ENCODE measurements around the gene CPNE5. TPM values are rescaled to one million over a fixed set of nuclear protein-coding genes. Genes with fewer than 3 reads are reported as not detected.

The CPNE5 gene
- polyA plus RNA-seq, 2 of the 4 experiments (the other 2 are of a cell fraction), result 0.03 to 0.13 TPM

DNA sequence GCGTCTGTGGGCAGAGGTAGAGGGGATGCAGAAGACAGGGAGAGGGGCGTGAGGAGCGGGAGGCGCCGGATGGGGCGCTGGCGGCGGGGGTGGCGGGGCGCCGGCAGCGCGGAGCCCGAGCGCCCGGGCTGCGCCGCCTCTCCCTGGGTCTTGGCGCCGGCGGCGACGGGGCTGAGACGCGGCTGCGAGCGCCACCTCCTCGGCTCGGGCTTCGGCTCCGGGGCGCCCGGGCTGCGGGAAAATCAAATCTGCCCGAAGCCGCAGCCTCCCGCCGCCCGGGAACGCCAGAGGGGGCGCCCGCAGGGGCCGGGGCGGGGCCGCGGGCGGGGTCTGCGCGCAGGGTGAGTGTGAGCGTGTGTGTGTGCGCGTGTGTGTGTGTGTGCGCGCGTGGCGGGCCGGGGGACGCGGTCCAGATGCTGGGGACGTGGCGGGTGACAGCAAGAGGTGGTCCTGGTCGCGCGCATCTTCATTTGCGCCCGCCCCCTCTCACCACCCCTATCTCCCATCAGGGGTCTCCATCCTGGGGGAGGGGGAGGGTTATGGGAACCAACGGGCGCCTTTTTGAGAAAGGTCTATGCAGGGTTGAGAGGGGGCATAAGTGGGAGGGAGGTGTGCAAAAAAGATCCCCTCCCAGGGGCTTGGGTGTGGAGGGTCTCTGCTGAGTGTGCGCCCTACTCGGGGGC is 646 bp upstream of the CPNE5 start:
- DNase-seq (ENCODE audit: low read depth in 1 of 2, low spot score in 1 of 2), result peak; percentile 15 to 16
- peak overlapping the region; percentile 57 for H3K4me3 ChIP-seq
- H3K27ac ChIP-seq, result peak overlapping the region; percentile 49 to 83; a peak in 4 of 6 replicates
- FAIRE-seq, result no peak
- no peaks in the 10 kb centered on the region for H3K9me3 ChIP-seq
- peak; percentile 34; the same call in 2 of the 3 replicates for TF ChIP-seq CTCF (IDR thresholded peaks at IDR 0.05)
- TF ChIP-seq HDAC2 (IDR thresholded peaks at IDR 0.05), result no peak
- TF ChIP-seq NPAS2 (CRISPR knock-in tag; IDR thresholded peaks at IDR 0.05; ENCODE audit: borderline replicate concordance), result no peak
- no peak for TF ChIP-seq TFCP2L1 (CRISPR knock-in tag; IDR thresholded peaks at IDR 0.05)
- CTCF ChIA-PET, result no interaction called here
- POLR2A ChIA-PET, result no interaction called here
- peak overlapping the region; percentile 97 for H3K4me2 ChIP-seq
- no peaks in the 10 kb centered on the region for H3K4me1 ChIP-seq
- peak; percentile 68 to 75 for ATAC-seq
- WGBS (ENCODE audit: missing lambda C conversion rate), result 22% methylated on average over 17 of the region's 70 CpGs

DNA sequence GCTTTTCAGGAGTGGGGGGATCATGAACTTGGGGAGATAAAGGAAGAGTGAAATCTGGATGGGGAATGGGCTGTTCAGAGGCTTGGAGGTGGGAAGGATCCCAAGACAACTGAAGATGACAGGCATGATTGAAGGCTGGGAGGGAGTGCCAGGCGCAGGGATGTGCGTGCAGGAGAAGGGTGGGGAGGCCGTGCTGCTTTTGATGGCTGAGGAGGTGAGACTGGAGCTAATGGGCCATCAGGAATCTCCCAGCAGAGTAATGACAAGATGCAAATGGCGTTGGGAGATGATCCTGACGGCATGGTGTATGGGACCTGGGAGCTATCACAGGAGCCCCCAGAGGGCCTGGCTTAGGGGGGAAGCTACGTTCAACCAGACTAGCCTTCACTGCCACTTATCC is 1.6 kb downstream of the CPNE5 start:
- ATAC-seq (no peak), FAIRE-seq (no peak), DNase-seq (ENCODE audit: low read depth in 1 of 2, low spot score in 1 of 2) (no peak)
- Histone ChIP-seq H3K4me2 (no peak overlapping the region), H3K27ac (no peak overlapping the region), H3K4me3 (no peak overlapping the region), H3K9me3 (no peaks in the 10 kb centered on the region), H3K4me1 (no peaks in the 10 kb centered on the region)
- ChIA-PET POLR2A (no interaction called here), CTCF (interaction anchor here (0.9 to 1.3 kb wide), 3 partner anchors 11 to 79 kb away, joined by 3 read pairs; no protein-coding TSS in a partner anchor)
- 84% methylated on average over 6 of the region's 6 CpGs for WGBS (ENCODE audit: missing lambda C conversion rate)
- TF ChIP-seq FOXS1 (CRISPR knock-in tag; IDR thresholded peaks at IDR 0.05) (no peak), EHF (CRISPR knock-in tag; IDR thresholded peaks at IDR 0.05) (no peak), EHMT2 (IDR thresholded peaks at IDR 0.05; ENCODE audit: low read depth) (no peak), CBX2 (IDR thresholded peaks at IDR 0.05; ENCODE audit: borderline replicate concordance, low read depth) (no peak), CHD2 (IDR thresholded peaks at IDR 0.05; ENCODE audit: low read length, partially characterized antibody) (no peak), MAZ (IDR thresholded peaks at IDR 0.05; ENCODE audit: borderline replicate concordance, low read depth, low read length) (no peak), GATA3 (IDR thresholded peaks at IDR 0.05; ENCODE audit: borderline replicate concordance) (no peak), NR3C1 (IDR thresholded peaks at IDR 0.05) (no peak), MAFK (IDR thresholded peaks at IDR 0.05; ENCODE audit: partially characterized antibody) (no peak), HES2 (IDR thresholded peaks at IDR 0.05) (no peak), REST (IDR thresholded peaks at IDR 0.05) (no peak), HDAC2 (IDR thresholded peaks at IDR 0.05) (no peak), KDM1A (IDR thresholded peaks at IDR 0.05; ENCODE audit: low read depth) (no peak), HMGXB4 (CRISPR knock-in tag; IDR thresholded peaks at IDR 0.05; ENCODE audit: borderline replicate concordance) (no peak), RAD21 (conservative IDR thresholded peaks at IDR 0.05 in 1 of 2, IDR thresholded peaks at IDR 0.05 in 1 of 2) (no peak)
